Ectodermal cell (in vitro differentiated cells): ENCODE results near the gene DNMBP.

ENCODE experiments used
- H3K27ac ChIP-seq: 2 replicates; pipeline ENCODE4 v1.7.0; 2013; ENCODE audit warnings: mild to moderate bottlenecking, low read depth, low read length; ENCODE audit not compliant: insufficient read depth, poor library complexity, severe bottlenecking
- H3K27me3 ChIP-seq: 2 replicates; pipeline ENCODE4 v1.7.0; 2013; ENCODE audit warnings: mild to moderate bottlenecking, low read length; ENCODE audit not compliant: insufficient read depth, control insufficient read depth, poor library complexity, severe bottlenecking
- H3K36me3 ChIP-seq: one replicate; pipeline ENCODE4 v1.7.0; 2013; ENCODE audit warnings: low read length; ENCODE audit not compliant: control insufficient read depth, insufficient read depth
- H3K4me1 ChIP-seq: one replicate; pipeline ENCODE4 v1.7.0; 2013; ENCODE audit warnings: low read length; ENCODE audit not compliant: control insufficient read depth, insufficient read depth
- H3K4me3 ChIP-seq: 2 replicates; pipeline ENCODE4 v1.7.0; 2013; ENCODE audit warnings: low read depth, low read length, control low read depth; ENCODE audit not compliant: insufficient read depth
- H3K9me3 ChIP-seq: 2 replicates; pipeline ENCODE4 v1.7.0; 2013; ENCODE audit warnings: mild to moderate bottlenecking, low read length, moderate library complexity; ENCODE audit not compliant: control insufficient read depth
- whole genome bisulfite sequencing, 2 experiments: methylation state at CpG; one replicate each; pipeline ENCODE4 v1.1.7; 2013; ENCODE audit warnings: missing lambda C conversion rate in 2 of 2; 5-methylcytosine and 5-hydroxymethylcytosine counted together

DNMBP gene

DNA sequence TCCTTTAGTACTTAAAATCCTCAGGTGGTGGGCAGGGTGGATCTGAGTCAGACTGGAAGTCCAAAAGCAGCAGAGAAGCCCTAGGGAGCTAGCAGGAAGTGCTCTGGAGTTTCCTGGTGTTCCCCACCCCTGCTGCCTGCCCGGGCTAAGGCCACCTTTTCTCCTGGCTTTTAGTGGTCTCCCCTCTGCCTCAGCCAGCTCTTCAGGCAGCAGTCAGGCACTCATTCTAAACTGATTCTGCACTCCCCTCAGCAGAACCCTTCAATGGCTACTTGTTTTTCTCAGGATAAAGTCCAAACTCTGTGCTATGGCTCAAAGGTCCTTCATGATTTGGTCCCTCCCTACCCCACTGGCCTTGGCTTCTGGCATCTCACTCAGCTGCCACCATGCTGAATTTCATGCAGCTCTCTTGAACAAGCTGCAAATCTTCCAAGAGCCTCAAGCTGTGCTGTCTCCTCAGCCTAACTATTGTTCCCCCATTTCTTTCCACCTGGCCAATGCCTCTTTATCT lies 28.9 kb upstream of the DNMBP start:
- Histone ChIP-seq H3K27me3 (no peaks in the 10 kb centered on the region), H3K27ac (no peak overlapping the region), H3K9me3 (no peaks in the 10 kb centered on the region), H3K36me3 (no peaks in the 10 kb centered on the region), H3K4me3 (no peak overlapping the region), H3K4me1 (no peaks in the 10 kb centered on the region)
- 35 to 56% methylated on average over 1 of the region's 1 CpG for WGBS, 2 experiments

DNA sequence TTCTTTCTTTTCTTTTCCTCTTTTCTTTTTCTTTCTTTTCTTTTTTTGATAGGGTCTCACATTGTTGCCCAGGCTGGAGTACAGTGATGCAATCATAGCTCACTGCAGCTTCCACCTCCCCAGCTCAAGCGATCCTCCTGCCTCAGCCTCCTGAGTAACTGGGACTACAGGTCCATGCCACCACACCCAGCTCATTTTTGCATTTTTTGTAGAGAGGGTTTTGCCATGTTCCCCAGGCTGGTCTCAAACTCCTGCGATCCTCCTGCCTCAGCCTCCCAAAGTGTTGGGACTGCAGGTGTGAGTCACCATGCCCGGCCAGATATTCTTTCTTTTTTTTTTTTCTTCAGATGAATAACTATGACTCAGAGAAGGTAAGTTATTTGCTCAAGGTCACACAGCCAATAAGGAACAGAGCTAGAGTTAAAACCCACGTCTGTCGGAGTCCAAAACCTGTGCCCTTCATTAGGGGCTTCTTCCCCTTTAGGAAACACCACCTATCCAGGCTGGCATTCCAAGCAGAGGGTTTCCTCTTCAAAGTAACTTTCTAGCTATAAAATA lies 28.1 kb upstream of the DNMBP start:
- no peaks in the 10 kb centered on the region for H3K36me3 ChIP-seq
- H3K4me3 ChIP-seq, result no peak overlapping the region
- H3K9me3 ChIP-seq, result no peaks in the 10 kb centered on the region
- 94 to 96% methylated on average over 5 of the region's 5 CpGs for WGBS, 2 experiments
- no peak overlapping the region for H3K27ac ChIP-seq
- no peaks in the 10 kb centered on the region for H3K4me1 ChIP-seq
- no peaks in the 10 kb centered on the region for H3K27me3 ChIP-seq

DNA sequence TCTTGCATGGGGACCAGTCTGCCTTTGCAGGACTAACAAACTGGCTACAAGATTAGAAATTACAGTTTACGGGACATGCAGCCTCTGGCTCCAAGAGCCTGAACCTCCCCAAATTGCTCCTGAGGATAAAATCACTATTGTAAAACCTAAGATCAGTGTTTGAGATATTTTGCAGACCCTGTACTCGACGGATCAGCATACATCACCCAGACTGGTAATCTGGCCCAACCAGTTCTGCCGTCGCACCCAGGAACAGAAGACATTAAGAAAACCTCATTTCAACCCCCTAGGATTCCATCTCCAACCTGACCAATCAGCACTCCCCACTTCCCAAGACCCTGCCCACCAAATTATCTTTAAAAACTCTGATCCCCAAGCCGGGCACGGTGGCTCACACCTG lies 27.1 kb upstream of the DNMBP start:
- H3K4me1 ChIP-seq, result no peaks in the 10 kb centered on the region
- 91 to 95% methylated on average over 7 of the region's 7 CpGs for WGBS, 2 experiments

DNA sequence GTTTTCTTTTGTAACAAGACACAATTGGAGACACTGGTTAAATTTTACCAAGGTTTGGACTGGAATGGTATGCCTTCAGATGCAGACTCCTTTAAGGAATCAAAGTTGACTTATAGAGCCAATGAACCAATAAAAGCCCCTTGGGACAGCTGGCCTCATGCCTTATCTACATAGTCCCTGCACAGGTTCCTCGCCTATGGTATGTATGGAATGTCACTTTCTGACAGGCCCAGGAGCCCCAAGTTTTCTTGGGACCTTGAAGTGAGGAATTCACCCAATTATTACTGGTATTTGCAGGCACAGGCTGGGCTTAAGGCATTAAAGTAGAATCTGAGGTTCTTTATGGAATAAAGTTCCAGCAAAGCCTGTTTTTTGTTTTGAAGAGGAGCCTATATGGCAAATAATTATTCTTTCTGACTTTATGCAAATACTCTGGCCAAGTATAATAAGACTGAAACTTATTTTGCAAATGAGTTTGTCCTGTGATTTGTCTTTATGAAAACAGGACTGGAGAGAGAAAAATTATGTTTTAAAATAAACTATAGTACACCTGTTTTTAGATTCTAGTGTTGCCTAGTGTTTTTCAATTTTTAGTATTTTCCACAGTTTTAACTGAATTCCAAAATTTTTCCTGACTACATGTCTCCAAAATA lies 24.1 kb upstream of the DNMBP start:
- H3K9me3 ChIP-seq, result no peaks in the 10 kb centered on the region
- H3K27ac ChIP-seq, result no peak overlapping the region
- H3K4me3 ChIP-seq, result no peak overlapping the region
- 70 to 81% methylated on average over 1 of the region's 1 CpG for WGBS, 2 experiments
- H3K4me1 ChIP-seq, result no peaks in the 10 kb centered on the region
- H3K27me3 ChIP-seq, result no peaks in the 10 kb centered on the region
- H3K36me3 ChIP-seq, result no peaks in the 10 kb centered on the region

More for the DNA sequence above, 27.1 kb upstream of the DNMBP start:
- Histone ChIP-seq H3K27me3 (no peaks in the 10 kb centered on the region), H3K4me3 (no peak overlapping the region), H3K36me3 (no peaks in the 10 kb centered on the region), H3K9me3 (no peaks in the 10 kb centered on the region), H3K27ac (no peak overlapping the region)

DNA sequence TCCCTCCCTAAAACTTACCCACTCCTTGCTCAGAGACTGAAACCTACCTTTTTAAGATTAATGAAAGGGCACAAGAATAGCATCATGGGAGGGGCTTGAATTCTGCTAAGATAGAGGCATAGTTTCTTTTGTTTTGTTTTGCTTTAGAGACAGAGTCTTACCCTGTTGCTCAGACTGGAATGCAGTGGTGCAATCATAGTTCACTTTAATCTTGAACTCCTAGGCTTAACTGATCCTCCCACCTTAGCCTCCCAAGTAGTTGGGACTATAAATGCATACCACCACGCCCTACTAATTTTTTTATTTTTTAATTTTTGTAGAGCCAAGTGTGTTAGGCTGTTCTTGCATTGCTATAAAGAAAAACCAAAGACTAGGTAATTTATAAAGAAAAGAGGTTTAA lies 17.7 kb upstream of the DNMBP start:
- Histone ChIP-seq H3K36me3 (no peaks in the 10 kb centered on the region), H3K4me3 (no peak overlapping the region), H3K9me3 (peaks cover 2% of the 10 kb centered on the region), H3K27ac (no peak overlapping the region), H3K4me1 (no peaks in the 10 kb centered on the region), H3K27me3 (no peaks in the 10 kb centered on the region)
- 67% methylated on average over 1 of the region's 1 CpG; no CpG with 5 or more reads in 1 of the 2 experiments for WGBS, 2 experiments

DNA sequence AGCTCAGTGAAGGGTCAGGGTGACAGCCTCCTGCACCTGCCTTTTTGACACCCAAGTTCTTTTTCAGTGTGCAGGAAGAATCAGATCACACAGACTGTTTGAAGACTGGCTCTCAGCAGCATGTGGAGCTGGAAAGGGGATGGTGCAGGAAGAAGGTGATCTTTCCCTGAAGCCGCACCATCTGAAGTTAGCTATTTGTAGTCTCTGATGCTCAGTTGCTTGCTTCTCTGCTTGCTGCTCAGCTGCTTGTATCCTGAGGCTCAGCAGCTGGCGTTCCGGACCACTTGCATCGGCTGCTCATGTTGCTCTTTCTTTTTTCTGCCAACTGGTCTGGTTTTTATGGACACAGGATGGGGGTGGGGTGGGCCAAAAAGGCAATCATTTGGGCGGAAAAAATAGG lies 15.8 kb upstream of the DNMBP start:
- H3K4me1 ChIP-seq, result no peaks in the 10 kb centered on the region
- H3K9me3 ChIP-seq, result peaks cover 2% of the 10 kb centered on the region
- no peaks in the 10 kb centered on the region for H3K27me3 ChIP-seq
- WGBS, 2 experiments, result 89% methylated on average over 5 of the region's 5 CpGs
- no peak overlapping the region for H3K4me3 ChIP-seq
- no peaks in the 10 kb centered on the region for H3K36me3 ChIP-seq
- no peak overlapping the region for H3K27ac ChIP-seq

DNA sequence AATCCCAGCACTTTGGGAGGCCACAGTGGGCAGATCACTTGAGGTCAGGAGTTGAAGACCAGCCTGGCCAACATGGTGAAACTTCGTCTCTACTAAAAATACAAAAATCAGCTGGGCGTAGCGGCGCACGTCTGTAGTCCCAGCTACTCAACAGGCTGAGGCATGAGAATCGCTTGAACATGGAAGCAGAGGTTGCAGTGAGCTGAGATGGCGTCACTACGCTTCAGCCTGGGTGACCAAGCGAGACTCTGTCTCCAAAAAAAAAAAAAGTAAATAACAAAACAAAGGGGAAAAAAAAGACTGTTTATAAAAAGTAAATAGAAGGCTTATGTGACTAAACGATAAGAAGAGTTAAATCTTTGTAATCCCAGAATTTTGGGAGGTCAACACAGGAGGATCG lies 15.0 kb upstream of the DNMBP start:
- Histone ChIP-seq H3K27ac (no peak overlapping the region), H3K36me3 (no peaks in the 10 kb centered on the region), H3K4me1 (no peaks in the 10 kb centered on the region), H3K27me3 (no peaks in the 10 kb centered on the region), H3K9me3 (peaks cover 2% of the 10 kb centered on the region), H3K4me3 (no peak overlapping the region)
- 89% methylated on average over 11 of the region's 11 CpGs for WGBS, 2 experiments

DNA sequence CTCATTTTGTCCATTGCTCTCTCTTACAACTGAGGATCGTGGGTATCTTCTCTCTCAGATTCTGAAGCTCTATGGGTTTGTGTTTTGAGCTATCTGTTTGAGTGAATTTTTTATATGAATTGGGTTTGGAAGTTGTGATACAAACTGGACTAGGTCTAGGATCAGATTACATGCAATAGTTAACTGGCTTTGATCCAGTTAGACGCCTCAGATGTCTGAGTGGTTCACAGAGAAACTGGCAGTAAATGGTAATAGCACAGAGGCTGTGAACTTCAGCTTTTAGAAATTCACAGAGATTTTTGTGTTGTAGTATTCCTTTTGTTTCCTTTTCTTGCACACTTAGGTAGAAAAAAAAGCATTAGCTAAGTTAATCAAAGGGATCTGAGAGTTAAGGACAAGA lies 12.7 kb upstream of the DNMBP start:
- WGBS, 2 experiments, result 92 to 94% methylated on average over 2 of the region's 2 CpGs

DNA sequence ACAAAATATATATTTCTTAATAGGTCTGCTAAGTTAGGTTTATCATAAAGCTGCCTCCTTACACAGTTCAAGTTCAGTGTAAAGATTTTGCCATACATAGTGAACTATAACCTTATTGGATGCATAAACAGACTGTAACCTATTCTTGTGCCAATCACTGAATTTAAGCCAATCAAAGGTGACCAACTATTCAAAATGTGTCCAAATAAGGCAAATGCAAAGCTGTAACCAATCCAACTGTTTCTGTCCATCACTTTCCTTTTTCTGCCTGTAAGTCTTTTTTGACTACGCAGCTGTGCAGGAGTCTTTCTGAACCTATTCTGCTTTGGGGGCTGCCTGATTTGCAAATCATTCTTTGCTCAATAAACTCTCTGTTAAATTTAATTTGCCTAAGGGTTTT lies 11.6 kb upstream of the DNMBP start:
- H3K36me3 ChIP-seq, result no peaks in the 10 kb centered on the region
- WGBS, 2 experiments, result 95 to 97% methylated on average over 1 of the region's 1 CpG
- no peak overlapping the region for H3K27ac ChIP-seq
- no peak overlapping the region for H3K4me3 ChIP-seq
- H3K9me3 ChIP-seq, result no peaks in the 10 kb centered on the region
- no peaks in the 10 kb centered on the region for H3K4me1 ChIP-seq
- H3K27me3 ChIP-seq, result no peaks in the 10 kb centered on the region

More for the DNA sequence above, 12.7 kb upstream of the DNMBP start:
- Histone ChIP-seq H3K36me3 (no peaks in the 10 kb centered on the region), H3K9me3 (no peaks in the 10 kb centered on the region), H3K4me1 (no peaks in the 10 kb centered on the region), H3K27ac (no peak overlapping the region), H3K27me3 (no peaks in the 10 kb centered on the region), H3K4me3 (no peak overlapping the region)

DNA sequence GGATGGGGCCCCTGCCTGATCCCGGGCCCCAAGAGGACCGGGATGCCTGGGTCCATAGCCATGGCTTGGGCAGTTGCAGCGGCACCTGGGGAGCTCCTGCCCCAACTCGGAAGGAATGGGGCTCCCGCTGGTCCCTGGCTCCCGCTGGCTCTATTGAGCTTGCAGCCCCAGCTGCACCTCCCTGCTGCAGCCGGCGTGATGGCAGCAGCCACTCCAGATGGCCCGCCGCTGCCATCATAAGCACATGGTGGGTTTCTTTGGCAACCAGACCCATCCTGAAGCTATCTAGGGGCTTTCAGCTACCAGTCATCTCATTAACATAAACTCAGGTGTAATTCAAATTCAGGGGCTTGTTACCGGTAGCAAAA lies 11.1 kb upstream of the DNMBP start:
- Histone ChIP-seq H3K9me3 (no peaks in the 10 kb centered on the region), H3K27ac (no peak overlapping the region), H3K27me3 (no peaks in the 10 kb centered on the region), H3K4me1 (no peaks in the 10 kb centered on the region), H3K4me3 (no peak overlapping the region), H3K36me3 (no peaks in the 10 kb centered on the region)
- 87% methylated on average over 11 of the region's 11 CpGs for WGBS, 2 experiments
